ENCODE results near the gene AHRR. TPM values are rescaled to one million over a fixed set of nuclear protein-coding genes. Genes with fewer than 3 reads are reported as not detected.

AHRR gene
- total and polyA plus RNA-seq, 2 donors: 0.34 to 0.52 TPM

GRCh38 chr5:424301-425110 lies 103.0 kb downstream of the AHRR start:
- Histone ChIP-seq H3K27ac (ENCODE audit: low read depth in 1 of 2, low read length in 1 of 2) (no peak overlapping the region), H3K36me3 (ENCODE audit: control insufficient read depth in 2 of 2, insufficient read depth in 2 of 2, low read length in 1 of 2) (no peaks in the 10 kb centered on the region), H3K27me3 (ENCODE audit: control insufficient read depth in 2 of 2, insufficient read depth in 1 of 2, low read length in 1 of 2) (peaks cover 0 to 4% of the 10 kb centered on the region in 2 donors), H3K4me3 (ENCODE audit: low read length in 2 of 2) (no peak overlapping the region), H3K4me1 (ENCODE audit: control insufficient read depth in 2 of 2, insufficient read depth in 2 of 2, low read length in 2 of 2) (peaks cover 10 to 29% of the 10 kb centered on the region in 2 donors), H3K9me3 (ENCODE audit: control insufficient read depth in 2 of 2, insufficient read depth in 1 of 2, low read length in 1 of 2) (peaks cover 0 to 3% of the 10 kb centered on the region in 2 donors)
- WGBS: 97% methylated on average over 11 of the region's 11 CpGs
- no peak for DNase-seq (ENCODE audit: low read depth in 6 of 9, low spot score in 9 of 9)

- DNase-seq (ENCODE audit: low read depth in 6 of 9, low spot score in 9 of 9): peak in 1 of 9 donors; percentile 53
- Histone ChIP-seq H3K4me1 (ENCODE audit: control insufficient read depth in 2 of 2, insufficient read depth in 2 of 2, low read length in 2 of 2) (peaks cover 10 to 29% of the 10 kb centered on the region in 2 donors), H3K36me3 (ENCODE audit: control insufficient read depth in 2 of 2, insufficient read depth in 2 of 2, low read length in 1 of 2) (no peaks in the 10 kb centered on the region), H3K4me3 (ENCODE audit: low read length in 2 of 2) (no peak overlapping the region), H3K27me3 (ENCODE audit: control insufficient read depth in 2 of 2, insufficient read depth in 1 of 2, low read length in 1 of 2) (peaks cover 0 to 6% of the 10 kb centered on the region in 2 donors), H3K9me3 (ENCODE audit: control insufficient read depth in 2 of 2, insufficient read depth in 1 of 2, low read length in 1 of 2) (peaks cover 0 to 3% of the 10 kb centered on the region in 2 donors), H3K27ac (ENCODE audit: low read depth in 1 of 2, low read length in 1 of 2) (no peak overlapping the region)
- WGBS: 33% methylated on average over 5 of the region's 5 CpGs
Observed at GRCh38 chr5:425714-426113, 104.2 kb downstream of the AHRR start.

GRCh38 chr5:426392-426976 lies 105.0 kb downstream of the AHRR start:
- WGBS: 78% methylated on average over 3 of the region's 3 CpGs
- no peak for DNase-seq (ENCODE audit: low read depth in 6 of 9, low spot score in 9 of 9)
- no peak overlapping the region for H3K27ac ChIP-seq (ENCODE audit: low read depth in 1 of 2, low read length in 1 of 2)
- peaks cover 0 to 6% of the 10 kb centered on the region in 2 donors for H3K27me3 ChIP-seq (ENCODE audit: control insufficient read depth in 2 of 2, insufficient read depth in 1 of 2, low read length in 1 of 2)
- no peak overlapping the region for H3K4me3 ChIP-seq (ENCODE audit: low read length in 2 of 2)
- peaks cover 0 to 3% of the 10 kb centered on the region in 2 donors for H3K9me3 ChIP-seq (ENCODE audit: control insufficient read depth in 2 of 2, insufficient read depth in 1 of 2, low read length in 1 of 2)
- no peaks in the 10 kb centered on the region for H3K36me3 ChIP-seq (ENCODE audit: control insufficient read depth in 2 of 2, insufficient read depth in 2 of 2, low read length in 1 of 2)
- peaks cover 10 to 29% of the 10 kb centered on the region in 2 donors for H3K4me1 ChIP-seq (ENCODE audit: control insufficient read depth in 2 of 2, insufficient read depth in 2 of 2, low read length in 2 of 2)

GRCh38 chr5:427415-428087 lies 106.0 kb downstream of the AHRR start:
- Histone ChIP-seq H3K36me3 (ENCODE audit: control insufficient read depth in 2 of 2, insufficient read depth in 2 of 2, low read length in 1 of 2) (no peaks in the 10 kb centered on the region), H3K4me3 (ENCODE audit: low read length in 2 of 2) (no peak overlapping the region), H3K27ac (ENCODE audit: low read depth in 1 of 2, low read length in 1 of 2) (no peak overlapping the region), H3K9me3 (ENCODE audit: control insufficient read depth in 2 of 2, insufficient read depth in 1 of 2, low read length in 1 of 2) (peaks cover 0 to 3% of the 10 kb centered on the region in 2 donors), H3K4me1 (ENCODE audit: control insufficient read depth in 2 of 2, insufficient read depth in 2 of 2, low read length in 2 of 2) (peaks cover 10 to 26% of the 10 kb centered on the region in 2 donors), H3K27me3 (ENCODE audit: control insufficient read depth in 2 of 2, insufficient read depth in 1 of 2, low read length in 1 of 2) (peaks cover 0 to 6% of the 10 kb centered on the region in 2 donors)
- WGBS: 97% methylated on average over 39 of the region's 39 CpGs
- no peak for DNase-seq (ENCODE audit: low read depth in 6 of 9, low spot score in 9 of 9)

- H3K4me1 ChIP-seq (ENCODE audit: control insufficient read depth in 2 of 2, insufficient read depth in 2 of 2, low read length in 2 of 2): peaks cover 6 to 24% of the 10 kb centered on the region in 2 donors
- H3K9me3 ChIP-seq (ENCODE audit: control insufficient read depth in 2 of 2, insufficient read depth in 1 of 2, low read length in 1 of 2): peaks cover 0 to 3% of the 10 kb centered on the region in 2 donors
- DNase-seq (ENCODE audit: low read depth in 6 of 9, low spot score in 9 of 9): no peak
- no peaks in the 10 kb centered on the region for H3K36me3 ChIP-seq (ENCODE audit: control insufficient read depth in 2 of 2, insufficient read depth in 2 of 2, low read length in 1 of 2)
- H3K27ac ChIP-seq (ENCODE audit: low read depth in 1 of 2, low read length in 1 of 2): no peak overlapping the region
- peaks cover 0 to 9% of the 10 kb centered on the region in 2 donors for H3K27me3 ChIP-seq (ENCODE audit: control insufficient read depth in 2 of 2, insufficient read depth in 1 of 2, low read length in 1 of 2)
- 97% methylated on average over 11 of the region's 11 CpGs for WGBS
- H3K4me3 ChIP-seq (ENCODE audit: low read length in 2 of 2): no peak overlapping the region
Observed at GRCh38 chr5:428219-428618, 106.7 kb downstream of the AHRR start.

GRCh38 chr5:428754-429452 lies 107.4 kb downstream of the AHRR start:
- H3K4me1 ChIP-seq (ENCODE audit: control insufficient read depth in 2 of 2, insufficient read depth in 2 of 2, low read length in 2 of 2): peaks cover 0 to 17% of the 10 kb centered on the region in 2 donors
- H3K36me3 ChIP-seq (ENCODE audit: control insufficient read depth in 2 of 2, insufficient read depth in 2 of 2, low read length in 1 of 2): no peaks in the 10 kb centered on the region
- DNase-seq (ENCODE audit: low read depth in 6 of 9, low spot score in 9 of 9): no peak
- peaks cover 0 to 9% of the 10 kb centered on the region in 2 donors for H3K27me3 ChIP-seq (ENCODE audit: control insufficient read depth in 2 of 2, insufficient read depth in 1 of 2, low read length in 1 of 2)
- H3K27ac ChIP-seq (ENCODE audit: low read depth in 1 of 2, low read length in 1 of 2): no peak overlapping the region
- peaks cover 0 to 3% of the 10 kb centered on the region in 2 donors for H3K9me3 ChIP-seq (ENCODE audit: control insufficient read depth in 2 of 2, insufficient read depth in 1 of 2, low read length in 1 of 2)
- no peak overlapping the region for H3K4me3 ChIP-seq (ENCODE audit: low read length in 2 of 2)
- WGBS: 86% methylated on average over 22 of the region's 22 CpGs

GRCh38 chr5:429453-430188 lies 108.1 kb downstream of the AHRR start:
- H3K27ac ChIP-seq (ENCODE audit: low read depth in 1 of 2, low read length in 1 of 2): no peak overlapping the region
- H3K4me3 ChIP-seq (ENCODE audit: low read length in 2 of 2): no peak overlapping the region
- peaks cover 0 to 11% of the 10 kb centered on the region in 2 donors for H3K4me1 ChIP-seq (ENCODE audit: control insufficient read depth in 2 of 2, insufficient read depth in 2 of 2, low read length in 2 of 2)
- H3K27me3 ChIP-seq (ENCODE audit: control insufficient read depth in 2 of 2, insufficient read depth in 1 of 2, low read length in 1 of 2): peaks cover 0 to 9% of the 10 kb centered on the region in 2 donors
- no peak for DNase-seq (ENCODE audit: low read depth in 6 of 9, low spot score in 9 of 9)
- WGBS: 94% methylated on average over 35 of the region's 35 CpGs
- no peaks in the 10 kb centered on the region for H3K36me3 ChIP-seq (ENCODE audit: control insufficient read depth in 2 of 2, insufficient read depth in 2 of 2, low read length in 1 of 2)
- H3K9me3 ChIP-seq (ENCODE audit: control insufficient read depth in 2 of 2, insufficient read depth in 1 of 2, low read length in 1 of 2): peaks cover 0 to 3% of the 10 kb centered on the region in 2 donors

- Histone ChIP-seq H3K27ac (ENCODE audit: low read depth in 1 of 2, low read length in 1 of 2) (no peak overlapping the region), H3K27me3 (ENCODE audit: control insufficient read depth in 2 of 2, insufficient read depth in 1 of 2, low read length in 1 of 2) (peaks cover 0 to 9% of the 10 kb centered on the region in 2 donors), H3K36me3 (ENCODE audit: control insufficient read depth in 2 of 2, insufficient read depth in 2 of 2, low read length in 1 of 2) (no peaks in the 10 kb centered on the region), H3K4me3 (ENCODE audit: low read length in 2 of 2) (no peak overlapping the region), H3K4me1 (ENCODE audit: control insufficient read depth in 2 of 2, insufficient read depth in 2 of 2, low read length in 2 of 2) (peaks cover 0 to 8% of the 10 kb centered on the region in 2 donors), H3K9me3 (ENCODE audit: control insufficient read depth in 2 of 2, insufficient read depth in 1 of 2, low read length in 1 of 2) (peaks cover 0 to 3% of the 10 kb centered on the region in 2 donors)
- 94% methylated on average over 25 of the region's 25 CpGs for WGBS
- no peak for DNase-seq (ENCODE audit: low read depth in 6 of 9, low spot score in 9 of 9)
Observed at GRCh38 chr5:430214-430925, 108.9 kb downstream of the AHRR start.

All from thymus (tissue), 11 donors.